Neural crest cell (in vitro differentiated cells): ENCODE results near the gene BACH2. TPM values are rescaled to one million over a fixed set of nuclear protein-coding genes. Genes with fewer than 3 reads are reported as not detected.

Experiments used
- DNase-seq: peaks from one replicate; pipeline ENCODE4 v3.0.0; 2021; ENCODE audit warnings: low read depth, mixed read lengths, low spot score
- H3K27ac Mint-ChIP-seq: one replicate; pipeline ENCODE4 v1.8.0; 2021; ENCODE audit warnings: mild to moderate bottlenecking, mixed read lengths; ENCODE audit not compliant: unreplicated experiment
- H3K27me3 Mint-ChIP-seq: 2 replicates; pipeline ENCODE4 v1.8.0; 2021; ENCODE audit warnings: low read depth, mild to moderate bottlenecking, mixed read lengths
- H3K36me3 Mint-ChIP-seq: 2 replicates; pipeline ENCODE4 v1.8.0; 2021; ENCODE audit warnings: low read depth, mild to moderate bottlenecking, mixed read lengths
- H3K4me1 Mint-ChIP-seq: 2 replicates; pipeline ENCODE4 v1.8.0; 2021; ENCODE audit warnings: mixed read lengths
- H3K4me3 Mint-ChIP-seq: one replicate; pipeline ENCODE4 v1.8.0; 2021; ENCODE audit warnings: mild to moderate bottlenecking, mixed read lengths
- H3K9me3 Mint-ChIP-seq: 2 replicates; pipeline ENCODE4 v1.8.0; 2021; ENCODE audit warnings: mixed read lengths
- total RNA-seq: library from RNA; stranded (reverse); gene quantifications from 2 replicates; pipeline ENCODE4 v1.2.1, GENCODE V29; 2021
- TF ChIP-seq, protein P1 (sequence below): fragments of 200-600 bp; sonication (generic); conservative IDR thresholded peaks from 2 replicates; pipeline ENCODE4 v1.5.0; 2021; ENCODE audit warnings: antibody characterized with exemption, mild to moderate bottlenecking

The BACH2 gene
- total RNA-seq, 1 donor from 2014 or later = 13.1 TPM

DNA sequence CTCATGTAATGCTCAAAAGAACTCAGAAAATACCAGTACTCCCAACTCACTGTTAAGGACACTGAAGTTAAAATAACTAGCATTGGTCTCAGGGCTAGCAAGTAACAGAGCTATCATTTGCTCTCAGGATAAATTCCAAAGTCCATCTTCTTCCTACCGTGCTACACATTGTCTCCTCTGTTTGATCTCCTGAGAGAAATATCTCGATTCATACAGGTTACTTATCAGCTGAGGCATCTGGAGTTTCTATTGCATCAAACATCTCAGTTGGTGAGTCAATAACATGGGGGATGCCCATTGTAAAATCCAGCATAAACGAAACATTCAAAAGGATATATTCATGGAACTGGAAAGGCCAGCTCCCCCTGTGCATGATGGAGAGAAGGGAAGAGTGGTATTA lies 147.4 kb downstream of the BACH2 start:
- H3K4me1 Mint-ChIP-seq = peaks cover 21% of the 10 kb centered on the region
- TF ChIP-seq, protein P1, sequence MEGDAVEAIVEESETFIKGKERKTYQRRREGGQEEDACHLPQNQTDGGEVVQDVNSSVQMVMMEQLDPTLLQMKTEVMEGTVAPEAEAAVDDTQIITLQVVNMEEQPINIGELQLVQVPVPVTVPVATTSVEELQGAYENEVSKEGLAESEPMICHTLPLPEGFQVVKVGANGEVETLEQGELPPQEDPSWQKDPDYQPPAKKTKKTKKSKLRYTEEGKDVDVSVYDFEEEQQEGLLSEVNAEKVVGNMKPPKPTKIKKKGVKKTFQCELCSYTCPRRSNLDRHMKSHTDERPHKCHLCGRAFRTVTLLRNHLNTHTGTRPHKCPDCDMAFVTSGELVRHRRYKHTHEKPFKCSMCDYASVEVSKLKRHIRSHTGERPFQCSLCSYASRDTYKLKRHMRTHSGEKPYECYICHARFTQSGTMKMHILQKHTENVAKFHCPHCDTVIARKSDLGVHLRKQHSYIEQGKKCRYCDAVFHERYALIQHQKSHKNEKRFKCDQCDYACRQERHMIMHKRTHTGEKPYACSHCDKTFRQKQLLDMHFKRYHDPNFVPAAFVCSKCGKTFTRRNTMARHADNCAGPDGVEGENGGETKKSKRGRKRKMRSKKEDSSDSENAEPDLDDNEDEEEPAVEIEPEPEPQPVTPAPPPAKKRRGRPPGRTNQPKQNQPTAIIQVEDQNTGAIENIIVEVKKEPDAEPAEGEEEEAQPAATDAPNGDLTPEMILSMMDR = no peak

DNA sequence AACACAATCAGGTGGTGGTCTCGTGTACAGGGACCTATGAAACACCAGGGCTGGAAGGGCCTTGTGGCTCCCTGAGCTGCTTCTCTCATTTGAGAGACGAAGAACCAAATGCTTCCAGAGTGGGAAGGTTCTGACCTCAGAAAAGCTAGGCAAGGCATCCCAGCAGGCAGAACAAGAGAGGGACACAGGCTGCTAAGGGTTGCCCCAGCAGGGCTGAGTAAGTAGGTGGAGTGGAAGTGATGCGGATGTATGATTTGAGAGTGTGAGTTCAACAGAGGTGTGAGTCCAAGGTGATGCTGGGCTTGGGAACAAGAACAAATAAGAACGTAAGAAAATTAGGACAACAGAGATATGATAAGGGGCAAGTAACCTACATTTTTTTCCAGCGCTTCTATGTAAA lies 147.8 kb downstream of the BACH2 start:
- Mint-ChIP-seq H3K27me3 (no peaks in the 10 kb centered on the region), H3K27ac (no peak overlapping the region), H3K9me3 (no peaks in the 10 kb centered on the region), H3K36me3 (no peaks in the 10 kb centered on the region), H3K4me1 (peaks cover 17% of the 10 kb centered on the region), H3K4me3 (no peak overlapping the region)
- no peak for DNase-seq
- TF ChIP-seq, protein P1 = no peak

More for the DNA sequence above, 147.4 kb downstream of the BACH2 start:
- no peak for DNase-seq
- Mint-ChIP-seq H3K4me3 (no peak overlapping the region), H3K36me3 (no peaks in the 10 kb centered on the region), H3K27me3 (no peaks in the 10 kb centered on the region), H3K9me3 (no peaks in the 10 kb centered on the region), H3K27ac (no peak overlapping the region)

DNA sequence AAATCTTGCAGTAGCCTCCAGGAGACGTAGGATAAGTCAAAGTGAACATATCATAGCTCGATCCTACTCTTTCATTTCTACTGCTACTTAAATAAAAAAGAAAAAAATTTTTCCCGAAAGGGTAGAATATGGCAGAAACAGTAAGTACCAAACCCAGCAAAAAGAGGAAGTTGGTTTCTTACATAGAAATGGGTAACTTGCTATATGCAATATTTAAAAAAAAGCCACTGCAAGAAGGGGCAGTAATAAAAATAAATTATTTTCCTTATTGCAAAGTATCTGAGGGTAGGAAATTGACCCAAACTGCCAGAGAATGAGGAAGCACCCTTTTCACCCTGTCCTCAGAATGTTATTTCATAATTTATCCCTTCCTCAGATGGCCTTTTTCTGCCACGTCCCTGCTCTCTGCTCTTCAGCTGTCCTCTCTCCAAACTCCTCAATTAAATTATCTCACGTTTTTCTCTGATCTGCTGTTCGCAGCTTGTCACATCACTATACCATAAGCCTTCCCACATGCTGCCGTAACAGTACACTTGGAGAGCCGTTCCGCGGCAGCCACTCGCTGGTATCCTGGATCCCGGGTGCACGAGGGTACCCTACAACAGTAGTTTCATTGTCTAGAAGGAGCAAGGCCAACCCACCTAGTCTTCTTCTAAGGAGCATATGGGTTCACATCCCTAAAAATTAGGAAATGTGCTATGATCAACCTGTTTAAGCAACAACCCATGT lies 149.6 kb downstream of the BACH2 start:
- Mint-ChIP-seq H3K36me3 (no peaks in the 10 kb centered on the region), H3K4me1 (peaks cover 16% of the 10 kb centered on the region), H3K27me3 (no peaks in the 10 kb centered on the region), H3K9me3 (no peaks in the 10 kb centered on the region), H3K27ac (no peak overlapping the region), H3K4me3 (no peak overlapping the region)
- no peak for DNase-seq
- TF ChIP-seq, protein P1 = no peak

DNA sequence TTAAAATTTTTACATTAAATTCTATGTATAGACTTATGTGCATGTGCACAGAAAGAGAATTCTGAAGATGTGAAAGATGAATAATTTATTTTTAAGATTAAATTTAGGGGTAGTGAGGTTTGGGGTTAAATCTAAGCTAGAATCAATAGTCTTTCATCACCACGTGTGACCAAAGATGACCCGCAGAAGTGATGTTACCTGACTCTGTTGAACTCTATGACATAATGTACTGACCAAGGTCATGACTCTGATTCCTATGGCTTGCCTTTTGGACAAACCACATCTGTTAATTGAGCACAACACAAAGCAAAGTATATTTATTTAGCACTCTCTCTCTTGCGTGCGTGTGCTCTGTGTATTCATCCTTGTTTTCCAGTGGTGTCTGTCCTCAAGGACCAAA lies 150.6 kb downstream of the BACH2 start:
- Mint-ChIP-seq H3K36me3 (no peaks in the 10 kb centered on the region), H3K27me3 (no peaks in the 10 kb centered on the region), H3K27ac (no peak overlapping the region), H3K9me3 (no peaks in the 10 kb centered on the region), H3K4me1 (peaks cover 16% of the 10 kb centered on the region), H3K4me3 (no peak overlapping the region)
- TF ChIP-seq, protein P1 = no peak
- DNase-seq = no peak

DNA sequence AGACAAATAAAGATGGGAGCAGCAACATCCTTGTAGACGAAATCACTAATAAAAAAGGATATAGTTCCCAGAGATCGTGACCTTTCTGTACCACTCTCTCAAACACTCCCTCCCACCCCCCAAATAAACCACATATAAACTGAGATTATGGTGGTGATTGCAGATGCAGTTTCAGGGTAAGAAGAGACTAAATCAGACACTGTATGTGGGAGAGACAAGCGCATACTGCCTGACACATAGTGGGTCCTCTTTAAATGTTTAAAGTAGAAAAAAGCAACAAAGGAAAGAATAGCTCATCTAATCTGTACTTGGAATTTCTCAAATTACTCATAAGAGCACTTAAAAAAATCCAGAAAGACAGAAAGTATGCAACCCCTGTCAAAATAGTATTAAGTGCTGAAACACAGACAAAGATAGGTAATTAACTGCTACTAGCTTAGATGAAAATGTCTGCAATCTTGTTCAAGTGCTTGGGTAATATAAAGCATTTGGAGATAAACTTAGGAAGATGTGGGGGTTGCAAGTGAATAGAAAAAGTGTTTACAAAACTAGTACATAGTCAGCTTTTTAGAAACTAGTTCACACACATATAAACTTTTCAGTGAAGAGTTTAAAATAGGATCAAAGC lies 151.6 kb downstream of the BACH2 start:
- H3K9me3 Mint-ChIP-seq = no peaks in the 10 kb centered on the region
- no peak overlapping the region for H3K4me3 Mint-ChIP-seq
- H3K27me3 Mint-ChIP-seq = no peaks in the 10 kb centered on the region
- H3K4me1 Mint-ChIP-seq = peaks cover 16% of the 10 kb centered on the region
- no peak overlapping the region for H3K27ac Mint-ChIP-seq
- H3K36me3 Mint-ChIP-seq = no peaks in the 10 kb centered on the region
- TF ChIP-seq, protein P1 = no peak
- no peak for DNase-seq
